ENCODE results near the gene CRADD. TPM values are rescaled to one million over a fixed set of nuclear protein-coding genes. Genes with fewer than 3 reads are reported as not detected.

CRADD gene
- total and polyA plus RNA-seq, 10 of the 15 experiments (the other 5 are each of a cell fraction or from before 2014, with no cell fraction given) = 7.6 to 15.5 (median 11.7) TPM

DNA sequence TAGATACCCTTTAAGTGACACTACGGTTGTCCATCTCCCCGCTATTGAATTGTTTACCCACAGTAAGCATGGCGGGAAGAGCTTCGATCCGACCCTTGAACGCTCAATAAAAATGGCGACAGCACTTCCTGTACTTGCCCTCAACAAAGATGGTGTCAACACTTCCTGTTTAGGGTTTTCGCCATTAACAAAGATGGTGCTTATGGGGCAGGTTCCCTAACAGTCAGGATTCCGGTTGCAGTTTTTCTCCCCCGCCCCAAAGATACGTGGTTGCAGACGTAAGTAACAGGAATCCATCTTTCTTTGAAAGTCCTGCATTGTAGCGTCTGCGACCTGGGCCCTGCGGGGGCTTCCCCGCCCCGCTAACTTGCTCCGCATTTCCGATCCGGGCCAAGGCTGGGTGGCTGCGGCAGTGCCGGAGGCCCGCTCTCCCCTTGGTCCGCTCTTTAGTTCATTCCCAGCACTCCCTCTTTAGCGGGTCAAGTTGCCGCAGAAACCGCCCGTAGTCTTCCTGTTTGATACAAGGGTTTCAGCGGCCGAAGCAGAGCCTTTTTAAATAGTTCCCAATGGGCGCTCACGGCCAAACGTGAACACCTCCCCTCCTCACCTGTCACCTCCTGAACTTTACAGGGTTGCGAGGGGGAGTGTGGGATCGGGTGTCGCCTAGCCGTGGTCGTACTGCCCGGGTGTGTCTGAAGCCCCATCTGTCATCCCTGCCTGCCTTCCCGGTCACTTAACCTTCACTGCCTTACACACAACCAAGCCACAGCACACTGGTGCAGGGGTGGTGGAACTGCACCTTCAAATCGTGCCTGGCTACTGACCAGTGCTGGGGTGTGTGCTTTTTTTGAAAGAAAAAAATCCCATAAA is at the start of gene CRADD (continued):
- TF ChIP-seq, protein P1, sequence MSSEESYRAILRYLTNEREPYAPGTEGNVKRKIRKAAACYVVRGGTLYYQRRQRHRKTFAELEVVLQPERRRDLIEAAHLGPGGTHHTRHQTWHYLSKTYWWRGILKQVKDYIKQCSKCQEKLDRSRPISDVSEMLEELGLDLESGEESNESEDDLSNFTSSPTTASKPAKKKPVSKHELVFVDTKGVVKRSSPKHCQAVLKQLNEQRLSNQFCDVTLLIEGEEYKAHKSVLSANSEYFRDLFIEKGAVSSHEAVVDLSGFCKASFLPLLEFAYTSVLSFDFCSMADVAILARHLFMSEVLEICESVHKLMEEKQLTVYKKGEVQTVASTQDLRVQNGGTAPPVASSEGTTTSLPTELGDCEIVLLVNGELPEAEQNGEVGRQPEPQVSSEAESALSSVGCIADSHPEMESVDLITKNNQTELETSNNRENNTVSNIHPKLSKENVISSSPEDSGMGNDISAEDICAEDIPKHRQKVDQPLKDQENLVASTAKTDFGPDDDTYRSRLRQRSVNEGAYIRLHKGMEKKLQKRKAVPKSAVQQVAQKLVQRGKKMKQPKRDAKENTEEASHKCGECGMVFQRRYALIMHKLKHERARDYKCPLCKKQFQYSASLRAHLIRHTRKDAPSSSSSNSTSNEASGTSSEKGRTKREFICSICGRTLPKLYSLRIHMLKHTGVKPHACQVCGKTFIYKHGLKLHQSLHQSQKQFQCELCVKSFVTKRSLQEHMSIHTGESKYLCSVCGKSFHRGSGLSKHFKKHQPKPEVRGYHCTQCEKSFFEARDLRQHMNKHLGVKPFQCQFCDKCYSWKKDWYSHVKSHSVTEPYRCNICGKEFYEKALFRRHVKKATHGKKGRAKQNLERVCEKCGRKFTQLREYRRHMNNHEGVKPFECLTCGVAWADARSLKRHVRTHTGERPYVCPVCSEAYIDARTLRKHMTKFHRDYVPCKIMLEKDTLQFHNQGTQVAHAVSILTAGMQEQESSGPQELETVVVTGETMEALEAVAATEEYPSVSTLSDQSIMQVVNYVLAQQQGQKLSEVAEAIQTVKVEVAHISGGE (CRISPR knock-in tag; IDR thresholded peaks at IDR 0.05) = no peak
- 0 out of 2 replicates have a peak, but pooled peaks have one; percentile 15 for TF ChIP-seq EED (IDR thresholded peaks at IDR 0.05; ENCODE audit: low read depth)
- TF ChIP-seq, protein P2, sequence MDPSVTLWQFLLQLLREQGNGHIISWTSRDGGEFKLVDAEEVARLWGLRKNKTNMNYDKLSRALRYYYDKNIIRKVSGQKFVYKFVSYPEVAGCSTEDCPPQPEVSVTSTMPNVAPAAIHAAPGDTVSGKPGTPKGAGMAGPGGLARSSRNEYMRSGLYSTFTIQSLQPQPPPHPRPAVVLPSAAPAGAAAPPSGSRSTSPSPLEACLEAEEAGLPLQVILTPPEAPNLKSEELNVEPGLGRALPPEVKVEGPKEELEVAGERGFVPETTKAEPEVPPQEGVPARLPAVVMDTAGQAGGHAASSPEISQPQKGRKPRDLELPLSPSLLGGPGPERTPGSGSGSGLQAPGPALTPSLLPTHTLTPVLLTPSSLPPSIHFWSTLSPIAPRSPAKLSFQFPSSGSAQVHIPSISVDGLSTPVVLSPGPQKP (IDR thresholded peaks at IDR 0.05; ENCODE audit: low read depth, low read length) = peak; percentile 78; the same call in 1 of the 2 replicates
- no peak for TF ChIP-seq SUZ12 (IDR thresholded peaks at IDR 0.05; ENCODE audit: unreplicated experiment)
- TF ChIP-seq RUNX3 (IDR thresholded peaks at IDR 0.05; ENCODE audit: low read length) = peak; percentile 56
- peak; percentile 82; the same call in 1 of the 2 replicates for TF ChIP-seq CREM (IDR thresholded peaks at IDR 0.05; ENCODE audit: low read depth)
- TF ChIP-seq, protein P3, sequence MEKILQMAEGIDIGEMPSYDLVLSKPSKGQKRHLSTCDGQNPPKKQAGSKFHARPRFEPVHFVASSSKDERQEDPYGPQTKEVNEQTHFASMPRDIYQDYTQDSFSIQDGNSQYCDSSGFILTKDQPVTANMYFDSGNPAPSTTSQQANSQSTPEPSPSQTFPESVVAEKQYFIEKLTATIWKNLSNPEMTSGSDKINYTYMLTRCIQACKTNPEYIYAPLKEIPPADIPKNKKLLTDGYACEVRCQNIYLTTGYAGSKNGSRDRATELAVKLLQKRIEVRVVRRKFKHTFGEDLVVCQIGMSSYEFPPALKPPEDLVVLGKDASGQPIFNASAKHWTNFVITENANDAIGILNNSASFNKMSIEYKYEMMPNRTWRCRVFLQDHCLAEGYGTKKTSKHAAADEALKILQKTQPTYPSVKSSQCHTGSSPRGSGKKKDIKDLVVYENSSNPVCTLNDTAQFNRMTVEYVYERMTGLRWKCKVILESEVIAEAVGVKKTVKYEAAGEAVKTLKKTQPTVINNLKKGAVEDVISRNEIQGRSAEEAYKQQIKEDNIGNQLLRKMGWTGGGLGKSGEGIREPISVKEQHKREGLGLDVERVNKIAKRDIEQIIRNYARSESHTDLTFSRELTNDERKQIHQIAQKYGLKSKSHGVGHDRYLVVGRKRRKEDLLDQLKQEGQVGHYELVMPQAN (conservative IDR thresholded peaks at IDR 0.05) = 0 out of 2 replicates have a peak, but pooled peaks have one; percentile 45
- TF ChIP-seq, protein P4, sequence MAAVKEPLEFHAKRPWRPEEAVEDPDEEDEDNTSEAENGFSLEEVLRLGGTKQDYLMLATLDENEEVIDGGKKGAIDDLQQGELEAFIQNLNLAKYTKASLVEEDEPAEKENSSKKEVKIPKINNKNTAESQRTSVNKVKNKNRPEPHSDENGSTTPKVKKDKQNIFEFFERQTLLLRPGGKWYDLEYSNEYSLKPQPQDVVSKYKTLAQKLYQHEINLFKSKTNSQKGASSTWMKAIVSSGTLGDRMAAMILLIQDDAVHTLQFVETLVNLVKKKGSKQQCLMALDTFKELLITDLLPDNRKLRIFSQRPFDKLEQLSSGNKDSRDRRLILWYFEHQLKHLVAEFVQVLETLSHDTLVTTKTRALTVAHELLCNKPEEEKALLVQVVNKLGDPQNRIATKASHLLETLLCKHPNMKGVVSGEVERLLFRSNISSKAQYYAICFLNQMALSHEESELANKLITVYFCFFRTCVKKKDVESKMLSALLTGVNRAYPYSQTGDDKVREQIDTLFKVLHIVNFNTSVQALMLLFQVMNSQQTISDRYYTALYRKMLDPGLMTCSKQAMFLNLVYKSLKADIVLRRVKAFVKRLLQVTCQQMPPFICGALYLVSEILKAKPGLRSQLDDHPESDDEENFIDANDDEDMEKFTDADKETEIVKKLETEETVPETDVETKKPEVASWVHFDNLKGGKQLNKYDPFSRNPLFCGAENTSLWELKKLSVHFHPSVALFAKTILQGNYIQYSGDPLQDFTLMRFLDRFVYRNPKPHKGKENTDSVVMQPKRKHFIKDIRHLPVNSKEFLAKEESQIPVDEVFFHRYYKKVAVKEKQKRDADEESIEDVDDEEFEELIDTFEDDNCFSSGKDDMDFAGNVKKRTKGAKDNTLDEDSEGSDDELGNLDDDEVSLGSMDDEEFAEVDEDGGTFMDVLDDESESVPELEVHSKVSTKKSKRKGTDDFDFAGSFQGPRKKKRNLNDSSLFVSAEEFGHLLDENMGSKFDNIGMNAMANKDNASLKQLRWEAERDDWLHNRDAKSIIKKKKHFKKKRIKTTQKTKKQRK (IDR thresholded peaks at IDR 0.05; ENCODE audit: low read depth, low read length) = no peak
- TF ChIP-seq NFIC (IDR thresholded peaks at IDR 0.05; ENCODE audit: low read depth, low read length) = 0 out of 2 replicates have a peak, but pooled peaks have one; percentile 17
- TF ChIP-seq, protein P5, sequence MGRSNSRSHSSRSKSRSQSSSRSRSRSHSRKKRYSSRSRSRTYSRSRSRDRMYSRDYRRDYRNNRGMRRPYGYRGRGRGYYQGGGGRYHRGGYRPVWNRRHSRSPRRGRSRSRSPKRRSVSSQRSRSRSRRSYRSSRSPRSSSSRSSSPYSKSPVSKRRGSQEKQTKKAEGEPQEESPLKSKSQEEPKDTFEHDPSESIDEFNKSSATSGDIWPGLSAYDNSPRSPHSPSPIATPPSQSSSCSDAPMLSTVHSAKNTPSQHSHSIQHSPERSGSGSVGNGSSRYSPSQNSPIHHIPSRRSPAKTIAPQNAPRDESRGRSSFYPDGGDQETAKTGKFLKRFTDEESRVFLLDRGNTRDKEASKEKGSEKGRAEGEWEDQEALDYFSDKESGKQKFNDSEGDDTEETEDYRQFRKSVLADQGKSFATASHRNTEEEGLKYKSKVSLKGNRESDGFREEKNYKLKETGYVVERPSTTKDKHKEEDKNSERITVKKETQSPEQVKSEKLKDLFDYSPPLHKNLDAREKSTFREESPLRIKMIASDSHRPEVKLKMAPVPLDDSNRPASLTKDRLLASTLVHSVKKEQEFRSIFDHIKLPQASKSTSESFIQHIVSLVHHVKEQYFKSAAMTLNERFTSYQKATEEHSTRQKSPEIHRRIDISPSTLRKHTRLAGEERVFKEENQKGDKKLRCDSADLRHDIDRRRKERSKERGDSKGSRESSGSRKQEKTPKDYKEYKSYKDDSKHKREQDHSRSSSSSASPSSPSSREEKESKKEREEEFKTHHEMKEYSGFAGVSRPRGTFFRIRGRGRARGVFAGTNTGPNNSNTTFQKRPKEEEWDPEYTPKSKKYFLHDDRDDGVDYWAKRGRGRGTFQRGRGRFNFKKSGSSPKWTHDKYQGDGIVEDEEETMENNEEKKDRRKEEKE (IDR thresholded peaks at IDR 0.05) = no peak
- peak; percentile 93; the same call in 1 of the 2 replicates for TF ChIP-seq CBX5 (IDR thresholded peaks at IDR 0.05; ENCODE audit: low read depth)
- TF ChIP-seq ATF7 (IDR thresholded peaks at IDR 0.05; ENCODE audit: low read depth) = 0 out of 2 replicates have a peak, but pooled peaks have one; percentile 35
- peak; percentile 93 for TF ChIP-seq GABPA (IDR thresholded peaks at IDR 0.05; ENCODE audit: low read depth)
- peak; percentile 74 for TF ChIP-seq PML (IDR thresholded peaks at IDR 0.05; ENCODE audit: low read length)

All from GM12878 (cell line).